Measurements from ENCODE around the gene CPEB1. TPM values are rescaled to one million over a fixed set of nuclear protein-coding genes. Genes with fewer than 3 reads are reported as not detected.

CPEB1 gene
- total RNA-seq, 1 experiment from 2014 or later: 1.0 TPM

- Histone ChIP-seq H3T11ph (ENCODE audit: low read length) (no peak overlapping the region), H2BK12ac (ENCODE audit: insufficient read length, low read depth, low read length) (no peak overlapping the region), H3K56ac (ENCODE audit: insufficient read length, low read depth, low read length) (no peak overlapping the region), H2AK5ac (ENCODE audit: insufficient read length, low read length) (no peak overlapping the region), H2AFZ (ENCODE audit: low read length) (no peak overlapping the region), H2BK20ac (ENCODE audit: low read depth, low read length, poor library complexity, severe bottlenecking) (no peak overlapping the region), H2BK5ac (ENCODE audit: insufficient read length, low read length) (no peak overlapping the region), H3K79me1 (ENCODE audit: insufficient read depth, low read depth, low read length, poor library complexity, severe bottlenecking) (no peaks in the 10 kb centered on the region), H3K23me2 (ENCODE audit: insufficient read length, low read depth, low read length, poor library complexity, severe bottlenecking) (peaks cover 4% of the 10 kb centered on the region), H3K9ac (ENCODE audit: extremely low read depth, insufficient read length, low read length) (no peak overlapping the region), H4K91ac (ENCODE audit: insufficient read length, low read depth, low read length) (no peak overlapping the region), H4K5ac (ENCODE audit: insufficient read length, low read depth, low read length) (no peak overlapping the region), H4K20me1 (ENCODE audit: control insufficient read depth, insufficient read depth, insufficient read length) (no peaks in the 10 kb centered on the region), H3K27ac (ENCODE audit: insufficient read length, low read depth, low read length) (no peak overlapping the region), H3K4me1 (ENCODE audit: insufficient read depth, low read length) (no peaks in the 10 kb centered on the region; the same call in 1 of the 2 replicates), H3K14ac (ENCODE audit: insufficient read depth, low read length) (no peak overlapping the region), H3K4ac (ENCODE audit: low read depth, low read length) (no peak overlapping the region), H3K4me2 (ENCODE audit: insufficient read depth, insufficient read length, low read length) (no peak overlapping the region), H2BK120ac (ENCODE audit: low read depth, low read length, poor library complexity, severe bottlenecking) (no peak overlapping the region), H3K27me3 (ENCODE audit: insufficient read depth, low read length) (no peaks in the 10 kb centered on the region), H3K79me2 (ENCODE audit: insufficient read depth, low read length) (no peaks in the 10 kb centered on the region), H2BK15ac (ENCODE audit: low read depth, low read length) (no peak overlapping the region), H4K8ac (replicated peaks; ENCODE audit: insufficient read length, low read depth, low read length) (no peak overlapping the region), H3K9me3 (ENCODE audit: control insufficient read depth, low read depth, low read length) (no peaks in the 10 kb centered on the region), H3K23ac (ENCODE audit: insufficient read length, low read depth, low read length) (no peak overlapping the region), H3K18ac (ENCODE audit: insufficient read length, low read depth, low read length) (peak overlapping the region; percentile 36)
- Mint-ChIP-seq H3K9me3 (no peaks in the 10 kb centered on the region), H3K27ac (peak overlapping the region in 1 of 3 experiments; percentile 14; a peak in 1 of 7 replicates), H3K36me3 (ENCODE audit: insufficient read depth in 1 of 3, low read depth in 3 of 3) (no peaks in the 10 kb centered on the region), H3K27me3 (ENCODE audit: low read depth) (peaks cover 21% of the 10 kb centered on the region), H3K4me1 (peaks cover 17 to 26% of the 10 kb centered on the region in 2 experiments), H3K4me3 (peak overlapping the region in 1 of 2 experiments; percentile 50; a peak in 1 of 5 replicates)
- no CpG with 5 or more reads among the region's 5 CpGs for WGBS (ENCODE audit: extremely low coverage, insufficient read length, low lambda C conversion rate)
- no peak for TF ChIP-seq CTCF (conservative IDR thresholded peaks at IDR 0.05)
- DNase-seq: no peak
These were observed 74.9 kb downstream of the CPEB1 start for GRCh38 chr15:82572311-82572710.

All from H9 (cell line).